Psoas muscle (tissue), 8 donors: Measurements from ENCODE around the gene SLC12A3. TPM values are rescaled to one million over a fixed set of nuclear protein-coding genes. Genes with fewer than 3 reads are reported as not detected.

ENCODE experiments used
- ATAC-seq, 4 donors: fragments of 200-7000 bp; cut with Tn5 transposase; one replicate each; pipeline ENCODE4 v1.9.1; 2020; ENCODE audit warnings: moderate library complexity in 3 of 4, mild to moderate bottlenecking in 2 of 4
- DNase-seq, 2 donors: peaks; one replicate each; pipeline ENCODE4 v3.0.0-alpha.2; 2020
- H3K27ac ChIP-seq: fragments of 200-600 bp; one replicate; pipeline ENCODE4 v1.8.0; 2022
- H3K27me3 ChIP-seq, 3 donors: fragments of 200-600 bp in 1 of 3; one replicate each; pipeline versions ENCODE4 v1.6.1 to v1.8.0; 2013 to 2022; ENCODE audit warnings: low read length in 2 of 3, mild to moderate bottlenecking in 2 of 3, moderate library complexity in 1 of 3; ENCODE audit not compliant: insufficient read depth in 3 of 3
- H3K36me3 ChIP-seq, 2 donors: fragments of 200-600 bp in 1 of 2; one replicate each; pipeline versions ENCODE4 v1.6.1 to v1.8.0; 2013 to 2022; ENCODE audit warnings: low read depth in 1 of 2, mild to moderate bottlenecking in 1 of 2, moderate library complexity in 1 of 2; ENCODE audit not compliant: insufficient read depth in 1 of 2
- H3K4me1 ChIP-seq: fragments of 200-600 bp; one replicate; pipeline ENCODE4 v1.8.0; 2022
- H3K4me3 ChIP-seq: fragments of 200-600 bp; one replicate; pipeline ENCODE4 v1.8.0; 2022; ENCODE audit warnings: mild to moderate bottlenecking
- H3K9me3 ChIP-seq: fragments of 200-600 bp; one replicate; pipeline ENCODE4 v1.8.0; 2022
- WGBS, 3 donors: extraction: QIAGEN DNeasy Blood & Tissue Kit; methylation state at CpG; one replicate each; pipeline versions ENCODE4 v1.1.6 to v1.1.7; 2013; 5-methylcytosine and 5-hydroxymethylcytosine counted together
- intact Hi-C, 2 donors: fragments of 100-400 bp; cut with DNase I; formaldehyde crosslinking; loops; one replicate each; pipeline versions ENCODE4 v1.11.0 to v1.14.2; 2022
- polyA plus RNA-seq, 3 donors: library from polyadenylated mRNA; stranded (reverse); fragments of 200-250 nt; gene quantifications; one replicate each; pipeline ENCODE4 v1.2.3, GENCODE V29; 2013
- total RNA-seq, 4 donors: library from RNA; stranded (reverse); fragmentation: NEBNext Ultra II Directional in 2 of 4; extraction: Animal tissue kit (Norgen Biotek cat#: 25700) in 2 of 4; gene quantifications; one replicate each; pipeline versions ENCODE4 v1.2.1 to v1.2.4, GENCODE V29; 2021 to 2023
- TF ChIP-seq, protein P1 (sequence below): fragments of 200-600 bp; IDR thresholded peaks from one replicate; pipeline ENCODE4 v1.8.0; 2022; ENCODE audit warnings: antibody characterized with exemption
- donor health status: healthy with polysubstance abuse.
- donor health status: DM: no; HTN: no; CAD: no; lungs with moderate emphysema.
- donor health status: Bipolar disorder and iron deficiency.
- donor health status: healthy.
- donor health status: DM: yes; HTN: yes; CAD: no.
- donor health status: DM: no; HTN: no; CAD: no.
- donor health status: DM: no; HTN: no; CAD: no.
- donor health status: DM: yes; HTN: yes; CAD: no.

Gene SLC12A3
- total and polyA plus RNA-seq, 7 donors, result 0.01 to 0.06 TPM; not detected in 5

DNA sequence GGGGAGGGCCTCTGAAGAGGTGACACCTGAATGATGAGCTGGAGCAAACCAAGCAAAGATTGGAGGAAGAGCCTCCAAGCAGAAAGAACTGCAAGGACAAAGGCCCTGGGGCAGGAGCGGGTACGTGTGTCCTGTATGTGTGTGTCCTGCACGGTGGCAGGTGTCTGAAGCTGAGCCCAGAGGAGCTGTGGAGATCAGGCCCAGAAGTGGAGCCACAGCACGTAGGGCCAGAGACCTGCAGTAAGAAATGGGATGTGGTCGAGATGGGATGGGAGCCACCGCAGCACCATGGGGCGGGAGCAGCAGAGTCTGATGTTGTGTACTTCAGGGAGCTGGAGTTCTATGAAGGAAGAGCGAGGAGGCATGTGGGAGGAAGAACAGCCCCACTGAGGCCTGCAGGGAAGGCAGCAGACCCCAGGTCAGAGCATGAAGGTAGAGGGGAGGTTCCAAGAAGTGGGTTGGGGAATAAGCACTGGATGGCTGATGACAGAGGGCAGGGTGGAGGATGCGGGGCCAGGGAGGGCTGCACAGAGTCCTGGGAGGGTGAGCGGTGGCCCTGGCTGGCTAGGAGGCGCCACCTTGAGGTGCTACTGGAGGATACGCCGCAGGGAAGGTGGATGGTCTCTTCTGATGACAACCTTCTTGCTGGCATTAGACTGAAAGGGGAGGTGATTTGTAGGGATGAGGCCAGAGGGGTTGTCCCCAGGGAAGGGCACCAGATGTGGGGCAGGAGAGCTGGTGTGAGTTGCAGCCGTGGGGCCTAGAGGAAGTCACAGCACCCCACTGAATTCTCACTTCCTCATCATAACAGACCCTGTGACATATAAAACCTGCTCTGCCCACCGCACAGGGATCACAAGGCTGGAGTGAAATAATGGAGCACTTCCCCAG is 86.1 kb downstream of the SLC12A3 start:
- intact Hi-C loops, result loop anchor here in 1 of 2 donors (1.0 kb wide), 1 partner anchor 84 kb away; no protein-coding TSS in a partner anchor
- H3K9me3 ChIP-seq, result no peaks in the 10 kb centered on the region
- no peak for DNase-seq
- H3K27ac ChIP-seq, result no peak overlapping the region
- H3K27me3 ChIP-seq, result no peaks in the 10 kb centered on the region
- H3K4me1 ChIP-seq, result no peaks in the 10 kb centered on the region
- TF ChIP-seq, protein P1, sequence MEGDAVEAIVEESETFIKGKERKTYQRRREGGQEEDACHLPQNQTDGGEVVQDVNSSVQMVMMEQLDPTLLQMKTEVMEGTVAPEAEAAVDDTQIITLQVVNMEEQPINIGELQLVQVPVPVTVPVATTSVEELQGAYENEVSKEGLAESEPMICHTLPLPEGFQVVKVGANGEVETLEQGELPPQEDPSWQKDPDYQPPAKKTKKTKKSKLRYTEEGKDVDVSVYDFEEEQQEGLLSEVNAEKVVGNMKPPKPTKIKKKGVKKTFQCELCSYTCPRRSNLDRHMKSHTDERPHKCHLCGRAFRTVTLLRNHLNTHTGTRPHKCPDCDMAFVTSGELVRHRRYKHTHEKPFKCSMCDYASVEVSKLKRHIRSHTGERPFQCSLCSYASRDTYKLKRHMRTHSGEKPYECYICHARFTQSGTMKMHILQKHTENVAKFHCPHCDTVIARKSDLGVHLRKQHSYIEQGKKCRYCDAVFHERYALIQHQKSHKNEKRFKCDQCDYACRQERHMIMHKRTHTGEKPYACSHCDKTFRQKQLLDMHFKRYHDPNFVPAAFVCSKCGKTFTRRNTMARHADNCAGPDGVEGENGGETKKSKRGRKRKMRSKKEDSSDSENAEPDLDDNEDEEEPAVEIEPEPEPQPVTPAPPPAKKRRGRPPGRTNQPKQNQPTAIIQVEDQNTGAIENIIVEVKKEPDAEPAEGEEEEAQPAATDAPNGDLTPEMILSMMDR, result peak; percentile 47
- WGBS, 3 donors, result 53 to 62% (median 56%) methylated on average over 15 of the region's 15 CpGs
- peak; percentile 67 to 82 (median 70) for ATAC-seq
- no peak overlapping the region for H3K4me3 ChIP-seq
- peaks cover 0 to 27% of the 10 kb centered on the region in 2 donors for H3K36me3 ChIP-seq

DNA sequence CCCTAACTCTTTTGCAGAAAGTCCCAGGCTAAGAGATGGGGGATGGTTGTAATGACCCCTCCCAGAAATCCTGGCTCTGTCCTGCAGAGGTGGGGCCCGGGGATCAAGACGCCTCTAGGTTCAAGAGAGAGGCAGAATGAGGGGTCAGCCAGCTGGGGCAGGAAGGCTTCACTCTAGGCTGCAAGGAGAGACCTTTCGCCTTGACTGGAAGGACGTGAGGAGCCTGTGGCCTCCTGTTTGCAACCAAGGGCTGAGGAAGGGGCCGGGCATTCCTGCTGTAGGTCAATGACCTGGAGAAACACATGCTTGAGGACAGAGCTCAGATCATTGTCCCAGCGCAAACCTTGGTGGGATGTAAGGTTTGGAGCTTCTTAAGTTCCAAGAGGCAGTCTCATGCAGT is 88.0 kb downstream of the SLC12A3 start:
- Histone ChIP-seq H3K27me3 (no peaks in the 10 kb centered on the region), H3K9me3 (no peaks in the 10 kb centered on the region), H3K4me3 (no peak overlapping the region), H3K27ac (no peak overlapping the region), H3K4me1 (no peaks in the 10 kb centered on the region), H3K36me3 (peaks cover 0 to 13% of the 10 kb centered on the region in 2 donors)
- WGBS, 3 donors, result 72 to 87% (median 86%) methylated on average over 6 of the region's 6 CpGs
- TF ChIP-seq, protein P1, result no peak
- ATAC-seq, result no peak
- intact Hi-C loops, result no loop called here
- DNase-seq, result no peak

DNA sequence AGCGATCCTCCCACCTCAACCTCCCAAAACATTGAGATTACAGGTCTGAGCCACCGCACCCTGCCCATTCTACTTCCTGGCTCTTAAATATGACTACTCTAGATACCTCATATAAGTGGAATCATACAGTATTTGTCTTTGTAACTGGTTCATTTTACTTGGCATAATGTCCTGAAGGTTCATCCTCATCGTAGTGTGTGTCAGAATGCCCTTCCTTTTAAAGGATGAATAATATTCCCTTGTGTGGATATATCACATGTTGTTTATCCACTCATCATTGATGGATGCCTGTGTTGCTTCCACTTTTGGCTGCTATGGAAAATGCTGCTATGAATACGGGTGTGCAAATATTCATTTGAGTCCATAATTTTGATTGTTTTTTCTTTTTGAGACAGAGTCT is 91.1 kb downstream of the SLC12A3 start:
- DNase-seq, result no peak
- intact Hi-C loops, result no loop called here
- 81 to 85% (median 84%) methylated on average over 4 of the region's 4 CpGs for WGBS, 3 donors
- H3K27me3 ChIP-seq, result no peaks in the 10 kb centered on the region
- H3K36me3 ChIP-seq, result no peaks in the 10 kb centered on the region
- no peak overlapping the region for H3K4me3 ChIP-seq
- H3K27ac ChIP-seq, result no peak overlapping the region
- no peaks in the 10 kb centered on the region for H3K9me3 ChIP-seq
- H3K4me1 ChIP-seq, result no peaks in the 10 kb centered on the region
- TF ChIP-seq, protein P1, result no peak
- ATAC-seq, result no peak

DNA sequence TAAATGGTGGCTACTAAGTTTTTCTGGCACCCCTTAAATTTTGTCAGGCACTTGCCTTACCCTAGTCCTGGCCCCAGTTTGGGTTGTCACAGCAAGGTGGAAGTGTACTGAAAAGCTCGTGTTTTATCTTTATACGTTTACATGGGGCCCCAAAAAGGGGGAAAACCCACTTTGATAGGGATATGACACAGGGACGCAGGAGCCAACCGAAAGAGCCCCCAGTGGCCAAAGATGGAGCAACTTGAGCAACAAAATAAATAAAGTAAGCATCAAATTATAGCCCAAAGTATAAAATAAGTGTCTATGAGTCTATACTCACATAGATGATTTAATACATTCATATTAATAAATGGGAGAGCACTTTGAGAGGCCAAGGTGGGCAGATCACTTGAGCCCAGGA is 91.7 kb downstream of the SLC12A3 start:
- no peak for DNase-seq
- intact Hi-C loops, result no loop called here
- H3K27ac ChIP-seq, result no peak overlapping the region
- no peaks in the 10 kb centered on the region for H3K4me1 ChIP-seq
- no peaks in the 10 kb centered on the region for H3K9me3 ChIP-seq
- no peak for ATAC-seq
- TF ChIP-seq, protein P1, result no peak
- no peaks in the 10 kb centered on the region for H3K27me3 ChIP-seq
- WGBS, 3 donors, result 60 to 70% (median 67%) methylated on average over 4 of the region's 4 CpGs
- no peak overlapping the region for H3K4me3 ChIP-seq
- no peaks in the 10 kb centered on the region for H3K36me3 ChIP-seq
